ENCODE measurements around the gene NHSL2. TPM values are rescaled to one million over a fixed set of nuclear protein-coding genes. Genes with fewer than 3 reads are reported as not detected.

The NHSL2 gene
- polyA plus RNA-seq, 1 of the 3 experiments (the other 2 are of a cell fraction) = 0.61 TPM

DNA sequence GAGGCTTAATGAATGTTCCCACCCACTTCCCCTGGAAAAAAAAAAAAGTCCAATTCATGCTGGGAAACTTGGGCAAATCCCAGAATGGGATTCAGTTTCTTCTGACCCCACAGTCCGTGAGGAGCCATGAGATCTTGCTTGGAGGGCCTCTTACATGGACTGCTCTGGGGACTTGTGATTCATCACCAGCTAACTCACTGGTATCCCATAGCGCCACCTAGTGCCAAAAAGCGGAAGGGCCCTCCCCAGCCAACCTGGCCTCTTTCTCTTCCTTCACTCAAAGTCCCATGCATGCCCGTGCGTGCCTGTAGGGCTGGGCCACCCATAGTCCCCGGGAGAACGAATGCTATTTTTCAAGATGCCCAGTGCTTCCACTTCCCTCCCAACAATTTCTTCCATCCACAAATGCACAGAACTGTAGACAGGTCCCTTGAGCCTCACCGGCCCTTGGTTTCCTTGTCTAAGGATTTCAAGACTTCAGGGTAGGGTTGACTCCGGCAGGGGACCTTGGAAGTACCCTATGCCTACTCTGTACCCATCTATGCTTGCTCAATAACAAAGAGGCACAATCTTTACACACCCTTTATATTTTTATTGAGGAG is 216.0 kb downstream of the NHSL2 start:
- WGBS (ENCODE audit: low lambda C conversion rate) = 21% methylated on average over 9 of the region's 9 CpGs
- no peak overlapping the region for H3K9ac ChIP-seq

More for the DNA sequence above, 216.0 kb downstream of the NHSL2 start:
- no peaks in the 10 kb centered on the region for H3F3A ChIP-seq (replicated peaks; ENCODE audit: insufficient read depth)
- ChIA-PET CTCF (interaction anchor here (0.6 to 15.8 kb wide), 43 partner anchors 10 to 590 kb away, joined by 3 to 257 read pairs (median 5); partner anchors contain the start of genes PIN4 and RPS4X), POLR2A (interaction anchor here (0.6 to 2.1 kb wide), 10 partner anchors 12 to 142 kb away, joined by 3 to 11 read pairs (median 5); partner anchors contain the start of gene PIN4)
- peak overlapping the region in 1 of 2 experiments; percentile 93; a peak in 2 of 4 replicates for H3K27ac ChIP-seq (ENCODE audit: low read depth in 2 of 2, low read length in 1 of 2)
- no peaks in the 10 kb centered on the region for H3K9me2 ChIP-seq
- peaks cover 14 to 80% of the 10 kb centered on the region in 2 experiments; a peak in 3 of 4 replicates for H3K4me1 ChIP-seq (ENCODE audit: control insufficient read depth in 1 of 2, insufficient read depth in 2 of 2, low read depth in 1 of 2, low read length in 1 of 2)
- peak; percentile 82 for DNase-seq
- H3K27me3 ChIP-seq (ENCODE audit: insufficient read depth) = peaks cover 5% of the 10 kb centered on the region; the same call in 1 of the 2 replicates
- H3K79me2 ChIP-seq (ENCODE audit: insufficient read depth) = no peaks in the 10 kb centered on the region
- H3K4me3 ChIP-seq (ENCODE audit: low read depth in 2 of 2, low read length in 1 of 2) = no peak overlapping the region; a peak in 1 of 4 replicates
- H3K36me3 ChIP-seq (replicated peaks in 1 of 2; ENCODE audit: control insufficient read depth in 1 of 2, insufficient read depth in 2 of 2, low read length in 1 of 2) = no peaks in the 10 kb centered on the region
- TF ChIP-seq RAD21 (IDR thresholded peaks at IDR 0.05; ENCODE audit: low read length) = peak; percentile 95
- TF ChIP-seq MEF2A (IDR thresholded peaks at IDR 0.05; ENCODE audit: borderline replicate concordance, low read depth) = no peak
- peak; percentile 22; the same call in 1 of the 2 replicates for TF ChIP-seq MXI1 (IDR thresholded peaks at IDR 0.05; ENCODE audit: low read depth, low read length)
- TF ChIP-seq RXRA (IDR thresholded peaks at IDR 0.05; ENCODE audit: borderline replicate concordance, low read depth) = no peak
- no peak for TF ChIP-seq SIN3A (IDR thresholded peaks at IDR 0.05; ENCODE audit: borderline replicate concordance, low read depth, low read length)
- no peak for TF ChIP-seq TCF12 (IDR thresholded peaks at IDR 0.05)
- TF ChIP-seq, protein P1, sequence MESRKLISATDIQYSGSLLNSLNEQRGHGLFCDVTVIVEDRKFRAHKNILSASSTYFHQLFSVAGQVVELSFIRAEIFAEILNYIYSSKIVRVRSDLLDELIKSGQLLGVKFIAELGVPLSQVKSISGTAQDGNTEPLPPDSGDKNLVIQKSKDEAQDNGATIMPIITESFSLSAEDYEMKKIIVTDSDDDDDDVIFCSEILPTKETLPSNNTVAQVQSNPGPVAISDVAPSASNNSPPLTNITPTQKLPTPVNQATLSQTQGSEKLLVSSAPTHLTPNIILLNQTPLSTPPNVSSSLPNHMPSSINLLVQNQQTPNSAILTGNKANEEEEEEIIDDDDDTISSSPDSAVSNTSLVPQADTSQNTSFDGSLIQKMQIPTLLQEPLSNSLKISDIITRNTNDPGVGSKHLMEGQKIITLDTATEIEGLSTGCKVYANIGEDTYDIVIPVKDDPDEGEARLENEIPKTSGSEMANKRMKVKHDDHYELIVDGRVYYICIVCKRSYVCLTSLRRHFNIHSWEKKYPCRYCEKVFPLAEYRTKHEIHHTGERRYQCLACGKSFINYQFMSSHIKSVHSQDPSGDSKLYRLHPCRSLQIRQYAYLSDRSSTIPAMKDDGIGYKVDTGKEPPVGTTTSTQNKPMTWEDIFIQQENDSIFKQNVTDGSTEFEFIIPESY (IDR thresholded peaks at IDR 0.05; ENCODE audit: borderline replicate concordance, low read depth) = no peak
- TF ChIP-seq, protein P2, sequence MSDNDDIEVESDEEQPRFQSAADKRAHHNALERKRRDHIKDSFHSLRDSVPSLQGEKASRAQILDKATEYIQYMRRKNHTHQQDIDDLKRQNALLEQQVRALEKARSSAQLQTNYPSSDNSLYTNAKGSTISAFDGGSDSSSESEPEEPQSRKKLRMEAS (IDR thresholded peaks at IDR 0.05; ENCODE audit: low read depth) = no peak
- peak; percentile 36; the same call in 1 of the 2 replicates for TF ChIP-seq RFX5 (IDR thresholded peaks at IDR 0.05; ENCODE audit: low read length)
- TF ChIP-seq SMC3 (IDR thresholded peaks at IDR 0.05; ENCODE audit: low read depth, low read length) = peak; percentile 88
- peak; percentile 95 for TF ChIP-seq CTCF (IDR thresholded peaks at IDR 0.05)
- TF ChIP-seq FOSL2 (IDR thresholded peaks at IDR 0.05; ENCODE audit: borderline replicate concordance, low read depth) = peak; percentile 61
- TF ChIP-seq EZH2phosphoT487 (IDR thresholded peaks at IDR 0.05; ENCODE audit: borderline replicate concordance, low read depth) = no peak
- H2AFZ ChIP-seq (ENCODE audit: low read depth) = no peak overlapping the region
- H3K9me3 ChIP-seq = no peaks in the 10 kb centered on the region
- no peaks in the 10 kb centered on the region for H4K20me1 ChIP-seq (ENCODE audit: insufficient read depth)
- H3K4me2 ChIP-seq = 0 out of 2 replicates have a peak overlapping the region, but pooled peaks have one; percentile 46
